ENCODE data around the gene MYCL. TPM values are rescaled to one million over a fixed set of nuclear protein-coding genes. Genes with fewer than 3 reads are reported as not detected.

The MYCL gene
- total and polyA plus RNA-seq, 2 of the 13 experiments (the other 11 are each of a cell fraction or from before 2014, with no cell fraction given) = 0.31 to 1.7 TPM

GRCh38 chr1:39852214-39852791 lies 49.4 kb downstream of the MYCL start (continued):
- TF ChIP-seq HNF1A (IDR thresholded peaks at IDR 0.05; ENCODE audit: low read depth) (peak; percentile 39; the same call in 1 of the 2 replicates), HNF1A (CRISPR knock-in tag; IDR thresholded peaks at IDR 0.05; ENCODE audit: borderline replicate concordance) (no peak), ELF1 (CRISPR knock-in tag; IDR thresholded peaks at IDR 0.05) (no peak), PRDM10 (CRISPR knock-in tag; IDR thresholded peaks at IDR 0.05; ENCODE audit: low read depth) (no peak), ARNTL (CRISPR knock-in tag; IDR thresholded peaks at IDR 0.05) (peak; percentile 41; the same call in 1 of the 2 replicates), THAP11 (CRISPR knock-in tag; IDR thresholded peaks at IDR 0.05) (0 out of 2 replicates have a peak, but pooled peaks have one; percentile 58), NCOA5 (CRISPR knock-in tag; IDR thresholded peaks at IDR 0.05) (no peak), RARA (CRISPR knock-in tag; IDR thresholded peaks at IDR 0.05) (peak; percentile 81), ZNF407 (CRISPR knock-in tag; IDR thresholded peaks at IDR 0.05; ENCODE audit: not compliant biosample characterization) (no peak), ZFP62 (CRISPR knock-in tag; IDR thresholded peaks at IDR 0.05) (no peak), ZNF431 (CRISPR knock-in tag; IDR thresholded peaks at IDR 0.05; ENCODE audit: borderline replicate concordance, low read depth) (no peak)
